Measurements from ENCODE around the gene EVX2. TPM values are rescaled to one million over a fixed set of nuclear protein-coding genes. Genes with fewer than 3 reads are reported as not detected.

EVX2 gene
- total RNA-seq, 1 donor from 2014 or later: not detected

GRCh38 chr2:176076063-176076462, 7.7 kb downstream of the EVX2 start:
- Mint-ChIP-seq H3K27ac (no peak overlapping the region), H3K9me3 (ENCODE audit: low read depth) (no peaks in the 10 kb centered on the region), H3K4me3 (ENCODE audit: low read depth) (no peak overlapping the region), H3K36me3 (ENCODE audit: insufficient read depth) (no peaks in the 10 kb centered on the region), H3K27me3 (peaks cover 90% of the 10 kb centered on the region), H3K4me1 (ENCODE audit: low read depth) (peaks cover 1% of the 10 kb centered on the region)
- no peak for TF ChIP-seq CTCF (IDR thresholded peaks at IDR 0.05; ENCODE audit: unreplicated experiment)
- no peak for DNase-seq (ENCODE audit: low spot score, unreplicated experiment)

GRCh38 chr2:176075481-176075880, 8.3 kb downstream of the EVX2 start:
- Mint-ChIP-seq H3K9me3 (ENCODE audit: low read depth) (no peaks in the 10 kb centered on the region), H3K4me3 (ENCODE audit: low read depth) (no peak overlapping the region), H3K36me3 (ENCODE audit: insufficient read depth) (no peaks in the 10 kb centered on the region), H3K27me3 (peaks cover 90% of the 10 kb centered on the region), H3K27ac (no peak overlapping the region), H3K4me1 (ENCODE audit: low read depth) (peaks cover 1% of the 10 kb centered on the region)
- DNase-seq (ENCODE audit: low spot score, unreplicated experiment): no peak
- TF ChIP-seq CTCF (IDR thresholded peaks at IDR 0.05; ENCODE audit: unreplicated experiment): no peak

GRCh38 chr2:176074919-176075425, 8.8 kb downstream of the EVX2 start:
- peaks cover 94% of the 10 kb centered on the region for H3K27me3 Mint-ChIP-seq
- no peak for DNase-seq (ENCODE audit: low spot score, unreplicated experiment)
- H3K4me3 Mint-ChIP-seq (ENCODE audit: low read depth): no peak overlapping the region
- H3K9me3 Mint-ChIP-seq (ENCODE audit: low read depth): no peaks in the 10 kb centered on the region
- H3K27ac Mint-ChIP-seq: no peak overlapping the region
- no peak for TF ChIP-seq CTCF (IDR thresholded peaks at IDR 0.05; ENCODE audit: unreplicated experiment)
- H3K4me1 Mint-ChIP-seq (ENCODE audit: low read depth): peaks cover 1% of the 10 kb centered on the region
- no peaks in the 10 kb centered on the region for H3K36me3 Mint-ChIP-seq (ENCODE audit: insufficient read depth)

GRCh38 chr2:176072951-176073904, 10.5 kb downstream of the EVX2 start:
- TF ChIP-seq CTCF (IDR thresholded peaks at IDR 0.05; ENCODE audit: unreplicated experiment): no peak

GRCh38 chr2:176072292-176072669, 11.5 kb downstream of the EVX2 start:
- Mint-ChIP-seq H3K27me3 (peaks cover 100% of the 10 kb centered on the region), H3K4me1 (ENCODE audit: low read depth) (peaks cover 1% of the 10 kb centered on the region), H3K4me3 (ENCODE audit: low read depth) (no peak overlapping the region), H3K9me3 (ENCODE audit: low read depth) (no peaks in the 10 kb centered on the region), H3K27ac (no peak overlapping the region), H3K36me3 (ENCODE audit: insufficient read depth) (no peaks in the 10 kb centered on the region)
- no peak for TF ChIP-seq CTCF (IDR thresholded peaks at IDR 0.05; ENCODE audit: unreplicated experiment)
- DNase-seq (ENCODE audit: low spot score, unreplicated experiment): no peak

More at GRCh38 chr2:176072951-176073904, 10.5 kb downstream of the EVX2 start:
- peaks cover 96% of the 10 kb centered on the region for H3K27me3 Mint-ChIP-seq
- DNase-seq (ENCODE audit: low spot score, unreplicated experiment): no peak
- H3K27ac Mint-ChIP-seq: no peak overlapping the region
- no peaks in the 10 kb centered on the region for H3K9me3 Mint-ChIP-seq (ENCODE audit: low read depth)
- H3K4me3 Mint-ChIP-seq (ENCODE audit: low read depth): no peak overlapping the region
- H3K36me3 Mint-ChIP-seq (ENCODE audit: insufficient read depth): no peaks in the 10 kb centered on the region
- H3K4me1 Mint-ChIP-seq (ENCODE audit: low read depth): peaks cover 1% of the 10 kb centered on the region

Measured in progenitor cell of endocrine pancreas (in vitro differentiated cells).